Cardiac fibroblast (primary cell): ENCODE results near the gene TSPEAR.

Experiments used
- DNase-seq, 2 donors: peaks; one replicate each; pipeline versions ENCODE4 v3.0.0 to v3.0.0-alpha.2; 2010; ENCODE audit warnings: low read depth in 2 of 2
- H3K4me3 ChIP-seq, 2 donors: replicated peaks in 1 of 2; 1 replicate in 1 of 2; 2 replicates in 1 of 2; pipeline ENCODE4 v1.5.1; 2011; ENCODE audit warnings: low read depth in 2 of 2, low read length in 2 of 2, mild to moderate bottlenecking in 2 of 2, moderate library complexity in 1 of 2
- CTCF ChIP-seq: IDR thresholded peaks from one replicate; pipeline ENCODE4 v1.5.1; 2011; ENCODE audit warnings: low read depth, mild to moderate bottlenecking, low read length, inconsistent platforms

The TSPEAR gene

DNA sequence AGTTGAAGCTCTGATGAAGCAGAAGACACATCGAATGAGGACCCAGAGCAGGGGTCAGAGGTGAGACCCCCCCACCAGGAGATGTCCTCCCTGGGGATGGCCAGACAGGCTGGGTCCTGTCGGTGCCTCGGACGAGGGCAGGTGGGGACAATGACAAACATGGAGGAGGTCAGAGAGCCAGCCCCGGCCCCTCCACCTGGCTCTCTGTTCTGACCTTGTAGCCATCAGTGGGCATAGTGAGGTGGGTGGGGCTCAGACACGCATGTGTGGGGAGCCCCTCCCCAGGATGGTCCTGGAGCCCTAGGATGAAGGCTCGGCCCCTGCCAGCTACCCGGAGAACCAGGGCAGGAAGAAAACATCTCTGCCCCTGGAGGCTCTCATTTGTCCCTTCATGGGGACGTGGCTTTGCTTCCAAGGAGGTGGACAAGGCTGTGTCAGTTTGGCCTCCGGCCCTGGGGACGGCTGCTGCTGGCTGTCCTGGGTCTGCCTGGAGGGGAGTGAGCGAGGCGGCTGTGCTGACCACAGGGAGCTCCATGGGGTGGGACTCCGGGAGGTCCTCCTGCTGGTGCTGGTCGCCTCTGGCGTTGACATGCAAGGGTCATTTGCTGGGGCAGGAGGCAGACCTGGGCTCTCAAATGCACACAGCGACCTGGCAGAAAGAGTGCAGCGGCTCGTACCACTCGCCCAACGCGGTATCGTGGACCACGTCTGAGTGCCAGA is 121.6 kb downstream of the TSPEAR start:
- no peak for TF ChIP-seq CTCF
- H3K4me3 ChIP-seq, result no peak overlapping the region
- DNase-seq, result no peak

GRCh38 chr21:44589094-44589493 is 122.3 kb downstream of the TSPEAR start:
- H3K4me3 ChIP-seq, result no peak overlapping the region
- DNase-seq, result no peak
- no peak for TF ChIP-seq CTCF

GRCh38 chr21:44585892-44586291 is 125.5 kb downstream of the TSPEAR start:
- H3K4me3 ChIP-seq, result no peak overlapping the region
- no peak for TF ChIP-seq CTCF
- DNase-seq, result no peak

- H3K4me3 ChIP-seq, result no peak overlapping the region
- no peak for TF ChIP-seq CTCF
- DNase-seq, result no peak
These were observed 127.6 kb downstream of the TSPEAR start for GRCh38 chr21:44583800-44584147.

DNA sequence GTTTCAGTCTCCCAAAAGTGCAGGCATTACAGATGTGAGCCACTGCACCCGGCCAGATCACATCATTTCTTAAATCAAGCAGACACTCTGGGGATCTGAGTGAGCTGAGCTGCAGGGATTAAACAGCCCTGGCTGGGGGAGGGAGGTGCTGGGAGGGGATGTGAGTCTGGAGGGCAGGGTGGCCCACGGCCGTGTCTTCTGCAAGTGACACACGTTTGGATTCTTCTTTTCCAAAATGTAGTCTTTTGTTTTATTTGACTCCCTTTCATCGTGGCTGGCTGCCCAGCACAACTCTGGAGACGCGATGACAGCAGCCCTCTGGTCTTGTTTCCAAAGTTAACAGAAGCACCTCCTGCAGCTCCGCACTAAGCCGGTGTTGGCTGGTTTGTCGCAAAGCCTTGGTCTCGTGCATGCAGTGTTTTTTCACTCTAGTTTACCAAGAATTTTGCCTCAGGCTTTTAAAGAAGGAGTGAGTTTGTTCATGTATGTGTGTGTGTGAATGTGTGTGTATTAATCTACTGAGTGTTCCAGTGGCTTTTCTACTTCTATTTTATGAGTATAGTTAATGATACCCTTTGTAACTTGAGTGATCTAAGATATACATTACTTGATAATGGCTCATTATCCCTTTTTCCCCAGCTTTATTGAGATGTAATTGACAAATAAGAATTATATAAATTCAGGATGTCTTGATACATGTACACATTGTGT is 128.1 kb downstream of the TSPEAR start:
- no peak for TF ChIP-seq CTCF
- peak in 1 of 2 donors; percentile 5 for DNase-seq
- H3K4me3 ChIP-seq, result no peak overlapping the region

DNA sequence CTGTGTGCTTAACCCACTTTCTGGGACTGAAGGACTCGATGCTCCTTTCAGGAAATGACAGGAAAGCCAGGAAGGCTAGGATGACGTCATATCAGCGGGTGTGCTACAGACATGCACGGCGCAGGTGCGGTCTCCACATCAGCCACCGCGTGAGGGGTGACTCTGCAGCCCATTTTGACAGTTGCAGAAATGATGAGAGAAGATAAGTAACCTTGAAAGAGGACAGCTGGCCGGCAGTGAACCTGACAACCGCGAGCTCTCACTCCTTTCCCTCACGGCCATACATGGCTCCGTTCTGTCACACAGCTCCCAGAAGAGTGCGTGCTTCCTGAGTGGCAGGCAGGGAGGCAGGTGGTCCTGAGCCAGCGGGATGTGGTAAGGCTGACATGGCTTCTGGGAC is 129.3 kb downstream of the TSPEAR start:
- H3K4me3 ChIP-seq, result no peak overlapping the region
- DNase-seq, result no peak
- no peak for TF ChIP-seq CTCF
